Endothelial cell (in vitro differentiated cells): ENCODE results near the gene GALNT16. TPM values are rescaled to one million over a fixed set of nuclear protein-coding genes. Genes with fewer than 3 reads are reported as not detected.

Experiments used
- DNase-seq: peaks from one replicate; pipeline ENCODE4 v3.0.0; 2021; ENCODE audit warnings: low spot score
- H3K27ac Mint-ChIP-seq: one replicate; pipeline ENCODE4 v1.8.0; 2021; ENCODE audit warnings: mixed read lengths, inconsistent platforms; ENCODE audit not compliant: unreplicated experiment
- H3K27me3 Mint-ChIP-seq: one replicate; pipeline ENCODE4 v1.8.0; 2021; ENCODE audit warnings: mild to moderate bottlenecking, moderate library complexity, mixed read lengths, inconsistent platforms; ENCODE audit not compliant: unreplicated experiment
- H3K36me3 Mint-ChIP-seq: one replicate; pipeline ENCODE4 v1.8.0; 2021; ENCODE audit warnings: mild to moderate bottlenecking, low read depth, mixed read lengths, inconsistent platforms; ENCODE audit not compliant: unreplicated experiment
- H3K4me1 Mint-ChIP-seq: one replicate; pipeline ENCODE4 v1.8.0; 2021; ENCODE audit warnings: mild to moderate bottlenecking, mixed read lengths, inconsistent platforms; ENCODE audit not compliant: unreplicated experiment
- H3K4me3 Mint-ChIP-seq: one replicate; pipeline ENCODE4 v1.8.0; 2021; ENCODE audit warnings: mild to moderate bottlenecking, mixed read lengths, inconsistent platforms; ENCODE audit not compliant: unreplicated experiment
- H3K9me3 Mint-ChIP-seq: one replicate; pipeline ENCODE4 v1.8.0; 2021; ENCODE audit warnings: mixed read lengths, inconsistent platforms; ENCODE audit not compliant: unreplicated experiment
- CTCF ChIP-seq: fragments of 200-600 bp; sonication (generic); IDR thresholded peaks from one replicate; pipeline ENCODE4 v1.5.0; 2021; ENCODE audit warnings: antibody characterized with exemption; ENCODE audit not compliant: unreplicated experiment
- total RNA-seq: library from RNA; stranded (reverse); fragmentation: NEBNext Ultra II Directional; extraction: Animal tissue kit (Norgen Biotek cat#: 25700); gene quantifications from one replicate; pipeline ENCODE4 v1.2.1, GENCODE V29; 2021; ENCODE audit not compliant: unreplicated experiment

The GALNT16 gene
- total RNA-seq, 1 donor from 2014 or later = 2.8 TPM

DNA sequence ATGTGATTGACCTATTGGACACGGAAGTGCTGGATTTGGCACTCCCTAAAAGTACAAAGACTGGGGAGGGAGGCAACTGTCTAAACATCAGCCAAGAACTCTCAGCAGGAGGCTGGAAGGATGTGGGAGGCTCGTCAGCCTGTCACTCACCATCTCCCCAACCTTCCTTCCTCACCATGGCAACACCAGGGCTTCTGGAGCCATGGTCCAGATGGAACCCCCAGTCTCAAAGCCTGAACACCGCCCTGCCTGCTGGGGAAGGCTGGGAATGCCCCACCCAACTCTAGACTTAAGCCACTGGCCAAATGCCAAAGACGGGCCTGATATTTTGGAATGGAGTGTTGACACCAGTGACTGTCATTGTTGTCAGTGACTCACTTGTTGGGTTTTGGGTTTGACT lies 55.3 kb downstream of the GALNT16 start:
- no peaks in the 10 kb centered on the region for H3K4me1 Mint-ChIP-seq
- no peak for TF ChIP-seq CTCF
- no peaks in the 10 kb centered on the region for H3K9me3 Mint-ChIP-seq
- no peak overlapping the region for H3K27ac Mint-ChIP-seq
- H3K27me3 Mint-ChIP-seq = peaks cover 7% of the 10 kb centered on the region
- no peak overlapping the region for H3K4me3 Mint-ChIP-seq
- no peak for DNase-seq
- H3K36me3 Mint-ChIP-seq = no peaks in the 10 kb centered on the region

- no peak for TF ChIP-seq CTCF
- Mint-ChIP-seq H3K9me3 (no peaks in the 10 kb centered on the region), H3K27ac (no peak overlapping the region), H3K4me3 (no peak overlapping the region), H3K27me3 (peaks cover 7% of the 10 kb centered on the region), H3K4me1 (peaks cover 8% of the 10 kb centered on the region), H3K36me3 (no peaks in the 10 kb centered on the region)
- no peak for DNase-seq
Observed at GRCh38 chr14:69316449-69317101, 56.6 kb downstream of the GALNT16 start.

- peaks cover 10% of the 10 kb centered on the region for H3K4me1 Mint-ChIP-seq
- no peaks in the 10 kb centered on the region for H3K36me3 Mint-ChIP-seq
- no peak overlapping the region for H3K27ac Mint-ChIP-seq
- H3K9me3 Mint-ChIP-seq = no peaks in the 10 kb centered on the region
- no peak overlapping the region for H3K4me3 Mint-ChIP-seq
- DNase-seq = no peak
- no peak for TF ChIP-seq CTCF
- peaks cover 7% of the 10 kb centered on the region for H3K27me3 Mint-ChIP-seq
Observed at GRCh38 chr14:69317102-69317755, 57.3 kb downstream of the GALNT16 start.

DNA sequence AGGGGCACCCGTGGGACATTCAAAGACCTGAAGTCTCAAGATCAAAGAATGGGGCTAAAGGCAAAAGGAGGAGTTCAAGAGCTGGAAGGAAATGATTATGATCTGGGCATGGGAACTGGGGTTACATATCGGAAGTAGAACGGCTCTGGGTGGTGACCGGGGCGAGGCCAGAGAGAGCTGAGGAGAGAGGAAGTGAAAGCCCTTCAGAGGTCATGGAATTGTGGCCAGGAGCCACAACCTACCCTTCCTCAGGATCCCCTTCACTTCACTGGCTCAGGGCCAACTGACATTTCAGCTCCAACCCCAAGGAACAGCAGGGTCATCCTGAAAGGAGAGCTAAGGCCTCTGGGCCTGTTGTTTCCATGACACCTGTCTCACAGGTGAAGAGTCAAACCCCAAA lies 57.8 kb downstream of the GALNT16 start:
- Mint-ChIP-seq H3K27ac (no peak overlapping the region), H3K27me3 (peaks cover 7% of the 10 kb centered on the region), H3K36me3 (no peaks in the 10 kb centered on the region), H3K4me3 (no peak overlapping the region), H3K4me1 (peaks cover 10% of the 10 kb centered on the region), H3K9me3 (no peaks in the 10 kb centered on the region)
- DNase-seq = no peak
- no peak for TF ChIP-seq CTCF

GRCh38 chr14:69318241-69318640 lies 58.3 kb downstream of the GALNT16 start:
- no peak for DNase-seq
- no peak for TF ChIP-seq CTCF
- peaks cover 7% of the 10 kb centered on the region for H3K27me3 Mint-ChIP-seq
- peaks cover 10% of the 10 kb centered on the region for H3K4me1 Mint-ChIP-seq
- no peak overlapping the region for H3K27ac Mint-ChIP-seq
- no peak overlapping the region for H3K4me3 Mint-ChIP-seq
- no peaks in the 10 kb centered on the region for H3K36me3 Mint-ChIP-seq
- H3K9me3 Mint-ChIP-seq = no peaks in the 10 kb centered on the region
